Fibroblast of skin of scalp (primary cell): ENCODE data around the gene P2RY14.
"Not testable (repeated sequence)": the region's sequence is repeated elsewhere in the genome, so short reads cannot be mapped to it uniquely, and the experiment has no call there.

Experiments
- DNase-seq: peaks from one replicate; pipeline ENCODE4 v3.0.0-alpha.2; 2013

The P2RY14 gene

DNA sequence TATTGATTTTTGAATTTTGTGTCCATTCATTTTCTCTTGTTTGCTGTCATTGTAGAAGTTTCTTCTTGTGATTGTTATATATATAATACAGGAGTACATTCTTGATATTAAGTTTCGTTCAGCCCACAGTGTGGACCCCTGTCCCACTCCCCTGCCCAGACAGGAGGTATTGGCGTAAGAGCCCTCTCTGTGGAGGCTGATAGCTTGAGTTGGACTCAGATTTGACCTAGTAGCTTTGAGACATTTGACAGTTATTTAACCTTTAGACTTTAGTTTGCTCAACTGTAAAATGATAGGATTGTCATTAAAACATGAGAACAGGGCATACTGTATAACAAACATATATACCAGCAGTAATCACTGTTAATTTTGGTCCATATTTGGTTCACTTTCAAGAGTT lies 102.4 kb downstream of the P2RY14 start:
- DNase-seq, result no peak

GRCh38 chr3:151174351-151174750 lies 104.0 kb downstream of the P2RY14 start:
- DNase-seq, result no peak

- DNase-seq, result no peak
These were observed 107.1 kb downstream of the P2RY14 start for GRCh38 chr3:151171145-151171757.

- not testable (repeated sequence) for DNase-seq
These were observed 108.2 kb downstream of the P2RY14 start for GRCh38 chr3:151169948-151170679.

GRCh38 chr3:151169262-151169947 lies 108.9 kb downstream of the P2RY14 start:
- no peak for DNase-seq

- peak; percentile 72 for DNase-seq
These were observed 109.9 kb downstream of the P2RY14 start for GRCh38 chr3:151168269-151169094.

DNA sequence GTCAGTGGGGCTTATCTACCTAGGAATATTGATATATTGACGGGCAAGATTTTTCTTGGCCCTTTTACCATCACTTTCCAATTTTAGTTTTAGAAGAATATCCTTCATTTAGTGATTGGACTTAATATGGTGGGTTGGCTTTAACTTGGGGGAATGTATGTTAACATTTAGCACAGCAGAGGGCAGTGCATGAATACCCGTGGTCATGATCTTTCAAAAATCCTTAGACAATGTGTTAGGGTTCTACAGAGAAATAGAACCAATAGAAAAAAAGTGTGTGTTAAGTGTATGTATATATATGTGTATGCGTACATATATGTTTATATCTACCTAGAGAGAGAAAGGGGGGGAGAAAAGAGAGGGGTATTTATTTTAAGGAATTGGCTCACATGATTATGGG lies 112.2 kb downstream of the P2RY14 start:
- peak; percentile 8 for DNase-seq

- no peak for DNase-seq
These were observed 113.1 kb downstream of the P2RY14 start for GRCh38 chr3:151165226-151165625.
